Measurements from ENCODE around the gene POU3F1. TPM values are rescaled to one million over a fixed set of nuclear protein-coding genes. Genes with fewer than 3 reads are reported as not detected.

The POU3F1 gene
- total and polyA plus RNA-seq, 2 of the 4 experiments (the other 2 are of a cell fraction): not detected

DNA sequence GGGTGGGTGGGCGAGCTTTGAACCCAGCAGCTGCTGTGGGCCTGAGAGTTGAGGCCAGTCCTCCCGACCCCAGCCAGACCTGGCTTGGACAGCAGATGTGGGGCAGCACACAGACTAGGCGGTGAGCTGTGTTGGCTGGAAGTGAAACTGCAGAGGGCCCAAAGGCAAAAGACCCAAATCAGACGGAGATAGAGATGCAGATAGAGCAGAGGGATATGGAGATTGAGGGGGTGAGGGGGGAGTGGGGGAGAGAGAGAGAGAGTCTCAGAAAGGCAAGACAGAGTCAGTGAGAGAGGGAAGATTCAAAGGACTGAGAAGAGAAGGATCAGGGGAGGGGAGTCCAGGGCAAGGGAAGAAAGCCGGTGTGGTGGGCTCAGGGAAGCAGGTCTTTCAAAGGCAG lies 17.0 kb upstream of the POU3F1 start:
- DNase-seq: no peak
- Histone ChIP-seq H4K8ac (ENCODE audit: low read depth in 2 of 2, low read length in 2 of 2) (no peak overlapping the region), H3K27ac (ENCODE audit: insufficient read depth, low read length) (no peak overlapping the region), H3K4me2 (ENCODE audit: low read depth, low read length) (no peak overlapping the region), H2BK5ac (ENCODE audit: low read depth, low read length, poor library complexity, severe bottlenecking) (no peak overlapping the region), H3K79me1 (ENCODE audit: low read depth in 1 of 2, low read length in 2 of 2) (no peaks in the 10 kb centered on the region), H3K4me3 (ENCODE audit: insufficient read depth, low read depth, low read length) (no peak overlapping the region), H3K4me1 (ENCODE audit: control insufficient read depth, insufficient read depth, low read length) (no peaks in the 10 kb centered on the region), H3K14ac (replicated peaks; ENCODE audit: low read depth, low read length) (no peak overlapping the region), H2BK120ac (ENCODE audit: low read depth, low read length) (no peak overlapping the region), H3K4ac (ENCODE audit: low read depth, low read length) (no peak overlapping the region), H3K18ac (ENCODE audit: low read depth, low read length) (no peak overlapping the region), H2AFZ (replicated peaks; ENCODE audit: low read length, poor library complexity) (peak overlapping the region; percentile 80), H2AK9ac (replicated peaks; ENCODE audit: low read depth, low read length, poor library complexity) (peak overlapping the region; percentile 61), H4K91ac (ENCODE audit: insufficient read depth, low read depth, low read length) (no peak overlapping the region), H3K23ac (ENCODE audit: low read depth, low read length) (no peak overlapping the region), H3K36me3 (ENCODE audit: control insufficient read depth, insufficient read depth, low read length) (no peaks in the 10 kb centered on the region), H3K56ac (ENCODE audit: extremely low read depth, insufficient read depth, low read length) (no peak overlapping the region), H4K5ac (ENCODE audit: low read depth, low read length) (no peak overlapping the region), H4K20me1 (ENCODE audit: insufficient read depth, low read length) (no peaks in the 10 kb centered on the region), H3K9me3 (ENCODE audit: control insufficient read depth, insufficient read depth, low read length) (no peaks in the 10 kb centered on the region), H2BK20ac (ENCODE audit: low read depth, low read length) (no peak overlapping the region), H2BK15ac (ENCODE audit: low read depth, low read length) (no peak overlapping the region), H3K9me1 (ENCODE audit: insufficient read depth, low read length) (no peaks in the 10 kb centered on the region), H2AK5ac (ENCODE audit: low read depth, low read length) (no peak overlapping the region; the same call in 1 of the 2 replicates), H3K27me3 (ENCODE audit: control insufficient read depth, insufficient read depth, low read length) (peaks cover 24% of the 10 kb centered on the region), H3K9ac (ENCODE audit: low read depth, low read length) (no peak overlapping the region)
- ATAC-seq (ENCODE audit: low read depth): no peak
- ChIA-PET CTCF (interaction anchor here (0.6 kb wide), 1 partner anchor 843 kb away, joined by 3 read pairs; no protein-coding TSS in a partner anchor), POLR2A (ENCODE audit: unreplicated experiment) (no interaction called here)
- intact Hi-C loops (cut with micrococcal nuclease) (no loop called here), dilution Hi-C loops (cut with HindIII; ENCODE audit: low sequenced_read_pairs, unreplicated experiment) (no loop called here), in situ Hi-C loops (cut with MboI; ENCODE audit: low sequenced_read_pairs) (no loop called here)
- no peak for TF ChIP-seq SMC3 (IDR thresholded peaks at IDR 0.05; ENCODE audit: low read depth, low read length)
- TF ChIP-seq, protein P1, sequence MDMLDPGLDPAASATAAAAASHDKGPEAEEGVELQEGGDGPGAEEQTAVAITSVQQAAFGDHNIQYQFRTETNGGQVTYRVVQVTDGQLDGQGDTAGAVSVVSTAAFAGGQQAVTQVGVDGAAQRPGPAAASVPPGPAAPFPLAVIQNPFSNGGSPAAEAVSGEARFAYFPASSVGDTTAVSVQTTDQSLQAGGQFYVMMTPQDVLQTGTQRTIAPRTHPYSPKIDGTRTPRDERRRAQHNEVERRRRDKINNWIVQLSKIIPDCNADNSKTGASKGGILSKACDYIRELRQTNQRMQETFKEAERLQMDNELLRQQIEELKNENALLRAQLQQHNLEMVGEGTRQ (IDR thresholded peaks at IDR 0.05; ENCODE audit: low read depth, low read length): no peak
- TF ChIP-seq, protein P2, sequence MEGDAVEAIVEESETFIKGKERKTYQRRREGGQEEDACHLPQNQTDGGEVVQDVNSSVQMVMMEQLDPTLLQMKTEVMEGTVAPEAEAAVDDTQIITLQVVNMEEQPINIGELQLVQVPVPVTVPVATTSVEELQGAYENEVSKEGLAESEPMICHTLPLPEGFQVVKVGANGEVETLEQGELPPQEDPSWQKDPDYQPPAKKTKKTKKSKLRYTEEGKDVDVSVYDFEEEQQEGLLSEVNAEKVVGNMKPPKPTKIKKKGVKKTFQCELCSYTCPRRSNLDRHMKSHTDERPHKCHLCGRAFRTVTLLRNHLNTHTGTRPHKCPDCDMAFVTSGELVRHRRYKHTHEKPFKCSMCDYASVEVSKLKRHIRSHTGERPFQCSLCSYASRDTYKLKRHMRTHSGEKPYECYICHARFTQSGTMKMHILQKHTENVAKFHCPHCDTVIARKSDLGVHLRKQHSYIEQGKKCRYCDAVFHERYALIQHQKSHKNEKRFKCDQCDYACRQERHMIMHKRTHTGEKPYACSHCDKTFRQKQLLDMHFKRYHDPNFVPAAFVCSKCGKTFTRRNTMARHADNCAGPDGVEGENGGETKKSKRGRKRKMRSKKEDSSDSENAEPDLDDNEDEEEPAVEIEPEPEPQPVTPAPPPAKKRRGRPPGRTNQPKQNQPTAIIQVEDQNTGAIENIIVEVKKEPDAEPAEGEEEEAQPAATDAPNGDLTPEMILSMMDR (conservative IDR thresholded peaks at IDR 0.05; ENCODE audit: low read depth, low read length): no peak
- TF ChIP-seq MAFK (IDR thresholded peaks at IDR 0.05; ENCODE audit: low read depth, low read length): no peak
- no peak for TF ChIP-seq RAD21 (IDR thresholded peaks at IDR 0.05; ENCODE audit: low read length)
- TF ChIP-seq, protein P3, sequence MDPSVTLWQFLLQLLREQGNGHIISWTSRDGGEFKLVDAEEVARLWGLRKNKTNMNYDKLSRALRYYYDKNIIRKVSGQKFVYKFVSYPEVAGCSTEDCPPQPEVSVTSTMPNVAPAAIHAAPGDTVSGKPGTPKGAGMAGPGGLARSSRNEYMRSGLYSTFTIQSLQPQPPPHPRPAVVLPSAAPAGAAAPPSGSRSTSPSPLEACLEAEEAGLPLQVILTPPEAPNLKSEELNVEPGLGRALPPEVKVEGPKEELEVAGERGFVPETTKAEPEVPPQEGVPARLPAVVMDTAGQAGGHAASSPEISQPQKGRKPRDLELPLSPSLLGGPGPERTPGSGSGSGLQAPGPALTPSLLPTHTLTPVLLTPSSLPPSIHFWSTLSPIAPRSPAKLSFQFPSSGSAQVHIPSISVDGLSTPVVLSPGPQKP (IDR thresholded peaks at IDR 0.05; ENCODE audit: borderline replicate concordance, low read depth, low read length): no peak
- TF ChIP-seq CEBPB (IDR thresholded peaks at IDR 0.05; ENCODE audit: low read depth, low read length): no peak
- no peak for TF ChIP-seq BHLHE40 (IDR thresholded peaks at IDR 0.05; ENCODE audit: low read depth, low read length)
- no peak for TF ChIP-seq RCOR1 (IDR thresholded peaks at IDR 0.05; ENCODE audit: insufficient replicate concordance, low read length)
- TF ChIP-seq CHD1 (IDR thresholded peaks at IDR 0.05; ENCODE audit: low read depth, low read length): no peak
- no peak for TF ChIP-seq MAZ (IDR thresholded peaks at IDR 0.05; ENCODE audit: borderline replicate concordance, low read depth, low read length)
- no peak for TF ChIP-seq FOS (IDR thresholded peaks at IDR 0.05; ENCODE audit: low read depth, low read length)
- no peak for TF ChIP-seq POLR2A (IDR thresholded peaks at IDR 0.05; ENCODE audit: low read depth, low read length)
- no peak for TF ChIP-seq RFX5 (IDR thresholded peaks at IDR 0.05; ENCODE audit: low read depth, low read length)
- no peak for TF ChIP-seq MXI1 (IDR thresholded peaks at IDR 0.05; ENCODE audit: borderline replicate concordance, low read depth, low read length)
- no TSS peak for BruUV-seq (replicated peaks)
- WGBS, 2 experiments (ENCODE audit: extremely low coverage in 2 of 2, insufficient read length in 1 of 2): 70% methylated on average over 3 of the region's 5 CpGs; no CpG with 5 or more reads in 1 of the 2 experiments
